K562 (cell line): Measurements from ENCODE around the gene DEDD2. TPM values are rescaled to one million over a fixed set of nuclear protein-coding genes. Genes with fewer than 3 reads are reported as not detected.

Source experiments
- BRD4 ChIP-seq: fragments of 200-600 bp; sonication (generic); IDR thresholded peaks from 2 replicates; pipeline ENCODE4 v1.6.1; 2017; ENCODE audit warnings: inconsistent platforms
- CBX5 ChIP-seq: IDR thresholded peaks from 2 replicates; pipeline ENCODE4 v1.6.1; 2014; ENCODE audit warnings: low read depth, borderline replicate concordance
- FOXA3 ChIP-seq, 2 experiments: fragments of 450-650 bp in 1 of 2; sonication (generic) in 1 of 2; formaldehyde crosslinking; IDR thresholded peaks in 1 of 2; conservative IDR thresholded peaks in 1 of 2; 2 replicates each; pipeline versions ENCODE4 v1.4.0 to v1.8.0; 2020 to 2022; ENCODE audit warnings: mild to moderate bottlenecking in 2 of 2, missing genetic modification reagents in 1 of 2
- FOXJ3 ChIP-seq: sonication (generic); formaldehyde crosslinking; IDR thresholded peaks from 2 replicates; pipeline ENCODE4 v1.4.0; 2020; ENCODE audit warnings: mild to moderate bottlenecking, missing genetic modification reagents
- FOXK2 ChIP-seq, 2 experiments: fragments of 450-650 bp; IDR thresholded peaks in 1 of 2; conservative IDR thresholded peaks in 1 of 2; 2 replicates each; pipeline ENCODE4 v1.6.1; 2016; ENCODE audit warnings: low read depth in 2 of 2, mild to moderate bottlenecking in 1 of 2
- HIVEP1 ChIP-seq: fragments of 250-450 bp; sonication (Bioruptor Pico); IDR thresholded peaks from 2 replicates; pipeline ENCODE4 v1.4.0; 2020; ENCODE audit warnings: mild to moderate bottlenecking
- KAT7 ChIP-seq: sonication (generic); formaldehyde crosslinking; IDR thresholded peaks from 2 replicates; pipeline ENCODE4 v1.8.0; 2022; ENCODE audit warnings: missing genetic modification reagents, mild to moderate bottlenecking, borderline replicate concordance
- NCOR1 ChIP-seq: fragments of 450-650 bp; IDR thresholded peaks from 2 replicates; pipeline ENCODE4 v1.6.1; 2016; ENCODE audit warnings: mild to moderate bottlenecking, moderate library complexity
- PCBP2 ChIP-seq: fragments of 200-400 bp; formaldehyde crosslinking; IDR thresholded peaks from 2 replicates; pipeline ENCODE4 v1.6.1; 2018; ENCODE audit warnings: low read length, low read depth, mild to moderate bottlenecking, moderate library complexity; ENCODE audit not compliant: poor library complexity, severe bottlenecking
- PHB ChIP-seq: fragments of 250-450 bp; sonication (Bioruptor Pico); IDR thresholded peaks from 2 replicates; pipeline ENCODE4 v1.5.0; 2021
- PHF8 ChIP-seq: fragments of 200-600 bp; sonication (generic); IDR thresholded peaks from 2 replicates; pipeline ENCODE4 v1.6.1; 2012; ENCODE audit warnings: mixed run types, mild to moderate bottlenecking, inconsistent platforms, low read length, moderate library complexity, borderline replicate concordance
- RBFOX2 ChIP-seq: fragments of 200-400 bp; formaldehyde crosslinking; IDR thresholded peaks from 2 replicates; pipeline ENCODE4 v1.6.1; 2017; ENCODE audit warnings: low read depth, mild to moderate bottlenecking, low read length, moderate library complexity
- TAF1 ChIP-seq: IDR thresholded peaks from 2 replicates; pipeline ENCODE4 v1.6.1; 2011; ENCODE audit warnings: mild to moderate bottlenecking, low read length, moderate library complexity; ENCODE audit not compliant: insufficient read depth, control insufficient read depth, severe bottlenecking; ENCODE audit errors: extremely low read depth
- ZNF263 ChIP-seq: sonication (generic); formaldehyde crosslinking; IDR thresholded peaks from 2 replicates; pipeline ENCODE4 v1.8.0; 2022; ENCODE audit warnings: mild to moderate bottlenecking, missing genetic modification reagents, borderline replicate concordance
- polyA plus RNA-seq, 8 experiments: library from polyadenylated mRNA; depleted of rRNA in 4 of 8; stranded (reverse) in 5 of 8; unstranded in 3 of 8; fragments of >200 nt; fragmentation: Nextera tagmentation in 2 of 8; fragmentation: Illumina TruSeq in 1 of 8; extraction: Ambion mirVana in 2 of 8; extraction: Trizol in 1 of 8; gene quantifications; 2 replicates each; pipeline versions ENCODE4 v1.2.1 to v1.2.3, GENCODE V29; 2011 to 2014; ENCODE audit warnings: inconsistent platforms in 1 of 8, missing spikeins in 1 of 8
- total RNA-seq, 7 experiments: library from RNA; depleted of rRNA in 6 of 7; stranded (reverse); fragments of >200 nt in 6 of 7; fragmentation: Illumina TruSeq in 2 of 7; extraction: Trizol in 2 of 7; gene quantifications; 2 replicates each; pipeline versions ENCODE4 v1.2.1 to v1.2.3, GENCODE V29; 2011 to 2021; ENCODE audit warnings: low replicate concordance in 1 of 7
- TF ChIP-seq, protein P1 (sequence below): fragments of 450-650 bp; formaldehyde crosslinking; conservative IDR thresholded peaks from 2 replicates; pipeline ENCODE4 v1.4.0; 2022; ENCODE audit warnings: mild to moderate bottlenecking, missing genetic modification characterization

DEDD2 gene
- total and polyA plus RNA-seq, 9 of the 15 experiments (the other 6 are each of a cell fraction or from before 2014, with no cell fraction given), result 4.3 to 43.0 (median 29.2) TPM

DNA sequence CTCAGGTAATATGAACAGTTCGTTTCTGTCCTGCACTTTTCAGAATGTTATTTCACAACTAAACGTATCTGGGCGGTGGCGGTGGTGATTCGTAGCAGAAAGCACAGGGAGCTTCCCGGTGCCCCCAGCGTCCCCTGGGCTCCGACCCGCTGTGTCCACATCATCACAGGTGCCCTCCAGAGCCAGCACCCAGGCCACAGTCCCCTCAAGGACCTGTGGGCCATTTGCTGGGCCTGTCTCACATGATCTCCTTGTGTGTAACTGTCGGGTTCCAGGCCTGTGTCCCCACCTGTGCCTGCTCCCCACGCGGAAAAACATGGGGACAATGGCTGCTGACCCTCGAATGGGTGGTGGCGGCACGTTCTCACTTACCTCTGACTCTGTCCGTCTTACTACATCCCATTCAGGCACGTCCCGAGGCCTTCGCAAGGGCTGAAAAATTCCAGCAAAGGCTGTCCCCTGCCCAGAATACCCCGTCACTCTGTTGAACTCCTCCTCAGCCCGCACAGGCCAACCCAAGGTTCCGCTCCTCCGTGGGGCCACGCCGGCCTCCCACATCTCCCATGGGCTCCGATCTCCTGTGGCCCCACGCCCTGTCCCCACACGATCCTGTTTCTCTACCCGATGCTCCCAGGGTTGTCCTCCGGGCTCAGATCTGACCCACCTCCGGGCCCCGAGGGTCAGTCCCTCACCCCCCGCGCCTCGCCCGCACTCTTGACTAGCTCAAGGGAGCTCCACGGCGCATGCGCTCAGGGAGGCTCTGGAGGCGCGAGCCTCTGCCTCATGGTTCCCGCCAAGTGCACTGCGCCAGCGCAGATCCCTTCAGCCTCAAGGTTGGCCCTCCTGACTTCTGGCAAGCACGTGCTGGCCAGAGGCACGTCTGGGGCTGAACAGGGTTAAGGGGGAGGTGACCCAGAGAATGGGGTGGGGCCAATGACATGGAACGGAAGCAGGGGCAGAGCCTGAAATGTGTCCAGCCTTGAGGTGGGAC, 21.2 kb downstream of the DEDD2 start (continued):
- TF ChIP-seq ZNF263 (CRISPR knock-in tag), result no peak
- TF ChIP-seq PHB (CRISPR knock-in tag), result no peak
- peak; percentile 56 for TF ChIP-seq RBFOX2
- no peak for TF ChIP-seq TAF1
- TF ChIP-seq FOXJ3, result no peak
- no peak for TF ChIP-seq HIVEP1 (CRISPR knock-in tag)
- no peak for TF ChIP-seq FOXK2 (conservative IDR thresholded peaks at IDR 0.05 in 1 of 2, IDR thresholded peaks at IDR 0.05 in 1 of 2; ENCODE audit: low read depth in 2 of 2)
- no peak for TF ChIP-seq PHF8
- no peak for TF ChIP-seq PCBP2
- TF ChIP-seq NCOR1, result no peak
- no peak for TF ChIP-seq BRD4
- no peak for TF ChIP-seq CBX5
- TF ChIP-seq, protein P1, sequence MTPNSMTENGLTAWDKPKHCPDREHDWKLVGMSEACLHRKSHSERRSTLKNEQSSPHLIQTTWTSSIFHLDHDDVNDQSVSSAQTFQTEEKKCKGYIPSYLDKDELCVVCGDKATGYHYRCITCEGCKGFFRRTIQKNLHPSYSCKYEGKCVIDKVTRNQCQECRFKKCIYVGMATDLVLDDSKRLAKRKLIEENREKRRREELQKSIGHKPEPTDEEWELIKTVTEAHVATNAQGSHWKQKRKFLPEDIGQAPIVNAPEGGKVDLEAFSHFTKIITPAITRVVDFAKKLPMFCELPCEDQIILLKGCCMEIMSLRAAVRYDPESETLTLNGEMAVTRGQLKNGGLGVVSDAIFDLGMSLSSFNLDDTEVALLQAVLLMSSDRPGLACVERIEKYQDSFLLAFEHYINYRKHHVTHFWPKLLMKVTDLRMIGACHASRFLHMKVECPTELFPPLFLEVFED, result no peak
- TF ChIP-seq FOXA3 (CRISPR knock-in tag; conservative IDR thresholded peaks at IDR 0.05 in 1 of 2, IDR thresholded peaks at IDR 0.05 in 1 of 2), result no peak
- no peak for TF ChIP-seq KAT7 (CRISPR knock-in tag)
